ENCODE data around the gene ZNF594. TPM values are rescaled to one million over a fixed set of nuclear protein-coding genes. Genes with fewer than 3 reads are reported as not detected.

ZNF594 gene
- total RNA-seq, 1 donor from 2014 or later = 19.5 TPM

- Histone ChIP-seq H4K20me1 (ENCODE audit: low read depth) (no peaks in the 10 kb centered on the region), H3K27ac (no peak overlapping the region), H3K79me2 (ENCODE audit: low read depth) (peaks cover 29% of the 10 kb centered on the region), H3K9me3 (ENCODE audit: low read depth) (peaks cover 19% of the 10 kb centered on the region), H3K4me1 (peaks cover 3% of the 10 kb centered on the region), H3K4me2 (no peak overlapping the region), H3K36me3 (peaks cover 11% of the 10 kb centered on the region), H3F3A (ENCODE audit: low read depth) (peaks cover 3% of the 10 kb centered on the region), H3K4me3 (no peak overlapping the region), H3K9ac (no peak overlapping the region), H3K27me3 (no peaks in the 10 kb centered on the region), H2AFZ (replicated peaks) (no peak overlapping the region)
- peaks cover 14% of the 10 kb centered on the region for H3K4me1 Mint-ChIP-seq
- H3K27me3 Mint-ChIP-seq (ENCODE audit: insufficient read depth, low read depth) = no peaks in the 10 kb centered on the region
- DNase-seq (ENCODE audit: low spot score) = no peak
- no peak overlapping the region for H3K4me3 Mint-ChIP-seq
- TF ChIP-seq EZH2 (IDR thresholded peaks at IDR 0.05) (no peak), CTCF (IDR thresholded peaks at IDR 0.05) (no peak), EZH2phosphoT487 (IDR thresholded peaks at IDR 0.05) (no peak)
- H3K36me3 Mint-ChIP-seq = peaks cover 30% of the 10 kb centered on the region
- no peak overlapping the region for H3K27ac Mint-ChIP-seq
- peaks cover 20% of the 10 kb centered on the region for H3K9me3 Mint-ChIP-seq
Observed at GRCh38 chr17:5194346-5194745, 2.7 kb upstream of the ZNF594 start.

- Mint-ChIP-seq H3K4me3 (no peak overlapping the region), H3K27ac (no peak overlapping the region), H3K9me3 (peaks cover 88% of the 10 kb centered on the region), H3K36me3 (peaks cover 69% of the 10 kb centered on the region), H3K27me3 (ENCODE audit: insufficient read depth, low read depth) (peaks cover 18% of the 10 kb centered on the region), H3K4me1 (no peaks in the 10 kb centered on the region)
- no peak overlapping the region for H3K4me3 ChIP-seq
- no peak overlapping the region for H3K4me2 ChIP-seq
- no peaks in the 10 kb centered on the region for H3K27me3 ChIP-seq
- no peak overlapping the region for H2AFZ ChIP-seq (replicated peaks)
- H3K9me3 ChIP-seq (ENCODE audit: low read depth) = peaks cover 98% of the 10 kb centered on the region
- H3F3A ChIP-seq (ENCODE audit: low read depth) = peaks cover 40% of the 10 kb centered on the region
- DNase-seq (ENCODE audit: low spot score) = no peak
- H4K20me1 ChIP-seq (ENCODE audit: low read depth) = no peaks in the 10 kb centered on the region
- TF ChIP-seq EZH2phosphoT487 (IDR thresholded peaks at IDR 0.05) (no peak), CTCF (IDR thresholded peaks at IDR 0.05) (no peak), EZH2 (IDR thresholded peaks at IDR 0.05) (no peak)
- no peak overlapping the region for H3K9ac ChIP-seq
- peaks cover 59% of the 10 kb centered on the region for H3K36me3 ChIP-seq
- H3K4me1 ChIP-seq = no peaks in the 10 kb centered on the region
- no peak overlapping the region for H3K27ac ChIP-seq
- H3K79me2 ChIP-seq (ENCODE audit: low read depth) = peaks cover 3% of the 10 kb centered on the region
Observed at GRCh38 chr17:5184288-5184687, 7.4 kb downstream of the ZNF594 start.

- Histone ChIP-seq H3K27ac (no peak overlapping the region), H3K9me3 (ENCODE audit: low read depth) (peaks cover 95% of the 10 kb centered on the region), H3K27me3 (no peaks in the 10 kb centered on the region), H3K4me1 (no peaks in the 10 kb centered on the region), H3K9ac (no peak overlapping the region), H3K36me3 (peaks cover 54% of the 10 kb centered on the region), H3F3A (ENCODE audit: low read depth) (peaks cover 40% of the 10 kb centered on the region), H4K20me1 (ENCODE audit: low read depth) (no peaks in the 10 kb centered on the region), H3K4me2 (no peak overlapping the region), H3K79me2 (ENCODE audit: low read depth) (no peaks in the 10 kb centered on the region), H3K4me3 (no peak overlapping the region), H2AFZ (replicated peaks) (no peak overlapping the region)
- peaks cover 94% of the 10 kb centered on the region for H3K9me3 Mint-ChIP-seq
- no peak overlapping the region for H3K27ac Mint-ChIP-seq
- peaks cover 21% of the 10 kb centered on the region for H3K27me3 Mint-ChIP-seq (ENCODE audit: insufficient read depth, low read depth)
- TF ChIP-seq EZH2phosphoT487 (IDR thresholded peaks at IDR 0.05) (no peak), CTCF (IDR thresholded peaks at IDR 0.05) (no peak), EZH2 (IDR thresholded peaks at IDR 0.05) (no peak)
- H3K4me3 Mint-ChIP-seq = no peak overlapping the region
- no peak for DNase-seq (ENCODE audit: low spot score)
- no peaks in the 10 kb centered on the region for H3K4me1 Mint-ChIP-seq
- peaks cover 72% of the 10 kb centered on the region for H3K36me3 Mint-ChIP-seq
Observed at GRCh38 chr17:5183410-5183793, 8.3 kb downstream of the ZNF594 start.
